Liver (tissue), 9 donors: Measurements from ENCODE around the gene PDZD2. TPM values are rescaled to one million over a fixed set of nuclear protein-coding genes. Genes with fewer than 3 reads are reported as not detected.

Experiments
- DNase-seq: peaks from one replicate; pipeline ENCODE4 v3.0.0-alpha.2; 2017; ENCODE audit warnings: low spot score
- H3K27ac ChIP-seq, 2 donors: one replicate each; pipeline ENCODE4 v1.7.0; 2013; ENCODE audit warnings: inconsistent platforms in 2 of 2, low read length in 2 of 2, control low read depth in 1 of 2, low read depth in 1 of 2, mild to moderate bottlenecking in 1 of 2
- H3K27me3 ChIP-seq, 4 donors: one replicate each; pipeline versions ENCODE4 v1.6.1 to v1.7.0; 2013; ENCODE audit warnings: low read length in 3 of 4, inconsistent platforms in 1 of 4, mild to moderate bottlenecking in 1 of 4, moderate library complexity in 1 of 4; ENCODE audit not compliant: control insufficient read depth in 4 of 4, insufficient read depth in 4 of 4
- H3K36me3 ChIP-seq, 4 donors: one replicate each; pipeline versions ENCODE4 v1.6.1 to v1.7.0; 2013; ENCODE audit warnings: low read length in 3 of 4, mild to moderate bottlenecking in 3 of 4, low read depth in 1 of 4, moderate library complexity in 1 of 4; ENCODE audit not compliant: control insufficient read depth in 4 of 4, insufficient read depth in 3 of 4
- H3K4me1 ChIP-seq, 4 donors: one replicate each; pipeline versions ENCODE4 v1.6.1 to v1.7.0; 2013; ENCODE audit warnings: low read length in 3 of 4, mild to moderate bottlenecking in 3 of 4, moderate library complexity in 1 of 4; ENCODE audit not compliant: control insufficient read depth in 4 of 4, insufficient read depth in 4 of 4
- H3K4me3 ChIP-seq, 3 donors: one replicate each; pipeline versions ENCODE4 v1.6.1 to v1.7.0; 2013; ENCODE audit warnings: low read length in 3 of 3, control low read depth in 1 of 3, low read depth in 1 of 3, mild to moderate bottlenecking in 1 of 3
- H3K9ac ChIP-seq, 2 donors: one replicate each; pipeline ENCODE4 v1.7.0; 2013; ENCODE audit warnings: low read length in 2 of 2, mild to moderate bottlenecking in 2 of 2, moderate library complexity in 2 of 2, control low read depth in 1 of 2, low read depth in 1 of 2
- H3K9me3 ChIP-seq, 4 donors: one replicate each; pipeline versions ENCODE4 v1.6.1 to v1.7.0; 2013; ENCODE audit warnings: low read length in 3 of 4; ENCODE audit not compliant: control insufficient read depth in 4 of 4
- CTCF ChIP-seq: fragments of 150-350 bp; IDR thresholded peaks from 2 replicates; pipeline ENCODE4 v1.5.1; 2017; ENCODE audit warnings: improper control_type of control experiment, low read depth, low read length; ENCODE audit not compliant: missing input control
- EGR1 ChIP-seq, 2 donors: IDR thresholded peaks; 2 replicates each; pipeline ENCODE4 v1.6.1; 2016 to 2018; ENCODE audit warnings: antibody characterized with exemption in 2 of 2, low read depth in 2 of 2
- FOXA1 ChIP-seq: IDR thresholded peaks from 2 replicates; pipeline ENCODE4 v1.6.1; 2016; ENCODE audit warnings: antibody characterized with exemption
- FOXA2 ChIP-seq: IDR thresholded peaks from 2 replicates; pipeline ENCODE4 v1.6.1; 2016; ENCODE audit warnings: antibody characterized with exemption
- GABPA ChIP-seq, 2 donors: IDR thresholded peaks in 1 of 2; conservative IDR thresholded peaks in 1 of 2; 2 replicates each; pipeline ENCODE4 v1.6.1; 2016; ENCODE audit warnings: antibody characterized with exemption in 2 of 2, mild to moderate bottlenecking in 1 of 2, moderate library complexity in 1 of 2
- HNF4A ChIP-seq, 2 donors: conservative IDR thresholded peaks; 2 replicates each; pipeline ENCODE4 v1.6.1; 2016; ENCODE audit warnings: antibody characterized with exemption in 2 of 2, mild to moderate bottlenecking in 2 of 2
- HNF4G ChIP-seq: IDR thresholded peaks from 2 replicates; pipeline ENCODE4 v1.6.1; 2016; ENCODE audit warnings: antibody characterized with exemption
- JUND ChIP-seq, 2 donors: IDR thresholded peaks; 2 replicates each; pipeline ENCODE4 v1.6.1; 2016; ENCODE audit warnings: antibody characterized with exemption in 2 of 2
- NR2F2 ChIP-seq: IDR thresholded peaks from 2 replicates; pipeline ENCODE4 v1.6.1; 2016; ENCODE audit warnings: antibody characterized with exemption
- RAD21 ChIP-seq, 2 donors: IDR thresholded peaks; 2 replicates each; pipeline ENCODE4 v1.6.1; 2016; ENCODE audit warnings: antibody characterized with exemption in 2 of 2, mild to moderate bottlenecking in 2 of 2
- REST ChIP-seq: IDR thresholded peaks from 2 replicates; pipeline ENCODE4 v1.6.1; 2016; ENCODE audit warnings: antibody characterized with exemption, mild to moderate bottlenecking
- RXRA ChIP-seq, 2 donors: IDR thresholded peaks; 2 replicates each; pipeline ENCODE4 v1.6.1; 2017 to 2018; ENCODE audit warnings: antibody characterized with exemption in 2 of 2, mild to moderate bottlenecking in 1 of 2
- SP1 ChIP-seq: IDR thresholded peaks from 2 replicates; pipeline ENCODE4 v1.6.1; 2018; ENCODE audit warnings: antibody characterized with exemption, mild to moderate bottlenecking
- TAF1 ChIP-seq: conservative IDR thresholded peaks from 2 replicates; pipeline ENCODE4 v1.6.1; 2016; ENCODE audit warnings: antibody characterized with exemption, mild to moderate bottlenecking
- YY1 ChIP-seq: IDR thresholded peaks from 2 replicates; pipeline ENCODE4 v1.6.1; 2016; ENCODE audit warnings: antibody characterized with exemption, mild to moderate bottlenecking
- WGBS: extraction: QIAGEN DNeasy Blood & Tissue Kit; methylation state at CpG from one replicate; pipeline ENCODE4 v1.1.7; 2013; 5-methylcytosine and 5-hydroxymethylcytosine counted together
- polyA plus RNA-seq, 2 donors: library from polyadenylated mRNA; stranded (reverse) in 1 of 2; unstranded in 1 of 2; fragments of 200-250 nt in 1 of 2; fragments of >200 nt in 1 of 2; fragmentation: Nextera tagmentation in 1 of 2; extraction: Ambion mirVana in 1 of 2; gene quantifications; one replicate each; pipeline versions ENCODE4 v1.2.1 to v1.2.3, GENCODE V29; 2013 to 2015
- total RNA-seq, 2 donors: library from RNA; depleted of rRNA; stranded (reverse); fragments of >200 nt; gene quantifications; one replicate each; pipeline ENCODE4 v1.2.3, GENCODE V29; 2014
- TF ChIP-seq, protein P1 (sequence below): IDR thresholded peaks from 2 replicates; pipeline ENCODE4 v1.6.1; 2016; ENCODE audit warnings: antibody characterized with exemption
- TF ChIP-seq, protein P2 (sequence below): IDR thresholded peaks from 2 replicates; pipeline ENCODE4 v1.6.1; 2016; ENCODE audit warnings: antibody characterized with exemption
- TF ChIP-seq, protein P3 (sequence below): IDR thresholded peaks from 2 replicates; pipeline ENCODE4 v1.6.1; 2016; ENCODE audit warnings: antibody characterized with exemption
- donor health status: healthy.
- donor health status: healthy.
- donor health status: healthy.
- donor health status: healthy.
- donor health status: healthy.

Gene PDZD2
- total and polyA plus RNA-seq, 4 donors = 0.27 to 1.1 (median 0.54) TPM

DNA sequence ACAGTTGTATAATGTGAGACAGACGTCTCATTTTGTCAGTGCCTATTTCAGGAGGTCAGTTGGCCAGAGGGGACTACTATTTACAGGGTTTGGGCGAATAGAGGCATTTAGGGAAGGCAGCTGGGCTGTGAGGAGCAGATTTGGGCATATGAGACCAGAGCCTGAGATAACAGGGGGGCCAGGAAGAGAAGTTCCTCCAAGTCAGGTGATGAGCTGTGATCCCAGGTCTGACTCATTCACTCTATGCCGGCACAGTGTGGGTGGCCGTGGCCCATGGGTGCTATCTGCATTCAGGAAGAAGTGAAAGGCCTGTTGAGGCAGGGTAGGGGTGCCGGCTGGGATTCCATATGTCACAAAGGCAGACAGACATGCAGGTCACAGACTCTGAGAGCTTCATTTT lies 142.8 kb downstream of the PDZD2 start:
- no peak for DNase-seq
- no peaks in the 10 kb centered on the region for H3K27me3 ChIP-seq
- TF ChIP-seq CTCF = no peak
- TF ChIP-seq HNF4A (conservative IDR thresholded peaks at IDR 0.05) = no peak
- TF ChIP-seq JUND (IDR thresholded peaks at IDR 0.05) = no peak
- TF ChIP-seq YY1 = no peak
- TF ChIP-seq, protein P1, sequence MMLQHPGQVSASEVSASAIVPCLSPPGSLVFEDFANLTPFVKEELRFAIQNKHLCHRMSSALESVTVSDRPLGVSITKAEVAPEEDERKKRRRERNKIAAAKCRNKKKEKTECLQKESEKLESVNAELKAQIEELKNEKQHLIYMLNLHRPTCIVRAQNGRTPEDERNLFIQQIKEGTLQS = no peak
- TF ChIP-seq GABPA (IDR thresholded peaks at IDR 0.05 in 1 of 2, conservative IDR thresholded peaks at IDR 0.05 in 1 of 2) = no peak
- TF ChIP-seq, protein P2, sequence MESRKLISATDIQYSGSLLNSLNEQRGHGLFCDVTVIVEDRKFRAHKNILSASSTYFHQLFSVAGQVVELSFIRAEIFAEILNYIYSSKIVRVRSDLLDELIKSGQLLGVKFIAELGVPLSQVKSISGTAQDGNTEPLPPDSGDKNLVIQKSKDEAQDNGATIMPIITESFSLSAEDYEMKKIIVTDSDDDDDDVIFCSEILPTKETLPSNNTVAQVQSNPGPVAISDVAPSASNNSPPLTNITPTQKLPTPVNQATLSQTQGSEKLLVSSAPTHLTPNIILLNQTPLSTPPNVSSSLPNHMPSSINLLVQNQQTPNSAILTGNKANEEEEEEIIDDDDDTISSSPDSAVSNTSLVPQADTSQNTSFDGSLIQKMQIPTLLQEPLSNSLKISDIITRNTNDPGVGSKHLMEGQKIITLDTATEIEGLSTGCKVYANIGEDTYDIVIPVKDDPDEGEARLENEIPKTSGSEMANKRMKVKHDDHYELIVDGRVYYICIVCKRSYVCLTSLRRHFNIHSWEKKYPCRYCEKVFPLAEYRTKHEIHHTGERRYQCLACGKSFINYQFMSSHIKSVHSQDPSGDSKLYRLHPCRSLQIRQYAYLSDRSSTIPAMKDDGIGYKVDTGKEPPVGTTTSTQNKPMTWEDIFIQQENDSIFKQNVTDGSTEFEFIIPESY = no peak
- no peak for TF ChIP-seq REST
- no peak for TF ChIP-seq RXRA (IDR thresholded peaks at IDR 0.05)
- TF ChIP-seq, protein P3, sequence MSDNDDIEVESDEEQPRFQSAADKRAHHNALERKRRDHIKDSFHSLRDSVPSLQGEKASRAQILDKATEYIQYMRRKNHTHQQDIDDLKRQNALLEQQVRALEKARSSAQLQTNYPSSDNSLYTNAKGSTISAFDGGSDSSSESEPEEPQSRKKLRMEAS = no peak
- no peak for TF ChIP-seq TAF1
- TF ChIP-seq NR2F2 = no peak
- no peak for TF ChIP-seq RAD21 (IDR thresholded peaks at IDR 0.05)
- TF ChIP-seq SP1 = no peak
- no peak for TF ChIP-seq HNF4G
- no peak for TF ChIP-seq FOXA2
- no peak for TF ChIP-seq EGR1 (IDR thresholded peaks at IDR 0.05; ENCODE audit: low read depth in 2 of 2)
- TF ChIP-seq FOXA1 = no peak
- 74% methylated on average over 5 of the region's 5 CpGs for WGBS
- no peak overlapping the region for H3K9ac ChIP-seq
- no peaks in the 10 kb centered on the region for H3K4me1 ChIP-seq
- H3K36me3 ChIP-seq = no peaks in the 10 kb centered on the region
- no peak overlapping the region for H3K27ac ChIP-seq
- no peaks in the 10 kb centered on the region for H3K9me3 ChIP-seq
- no peak overlapping the region for H3K4me3 ChIP-seq
